CD4-positive, alpha-beta T cell treated with Interleukin-4 for 1 hour (primary cell): Measurements from ENCODE around the gene CHST1.

Experiments
- DNase-seq, 2 donors: peaks; one replicate each; pipeline ENCODE4 v3.0.0-alpha.2; 2020 to 2022

The CHST1 gene

DNA sequence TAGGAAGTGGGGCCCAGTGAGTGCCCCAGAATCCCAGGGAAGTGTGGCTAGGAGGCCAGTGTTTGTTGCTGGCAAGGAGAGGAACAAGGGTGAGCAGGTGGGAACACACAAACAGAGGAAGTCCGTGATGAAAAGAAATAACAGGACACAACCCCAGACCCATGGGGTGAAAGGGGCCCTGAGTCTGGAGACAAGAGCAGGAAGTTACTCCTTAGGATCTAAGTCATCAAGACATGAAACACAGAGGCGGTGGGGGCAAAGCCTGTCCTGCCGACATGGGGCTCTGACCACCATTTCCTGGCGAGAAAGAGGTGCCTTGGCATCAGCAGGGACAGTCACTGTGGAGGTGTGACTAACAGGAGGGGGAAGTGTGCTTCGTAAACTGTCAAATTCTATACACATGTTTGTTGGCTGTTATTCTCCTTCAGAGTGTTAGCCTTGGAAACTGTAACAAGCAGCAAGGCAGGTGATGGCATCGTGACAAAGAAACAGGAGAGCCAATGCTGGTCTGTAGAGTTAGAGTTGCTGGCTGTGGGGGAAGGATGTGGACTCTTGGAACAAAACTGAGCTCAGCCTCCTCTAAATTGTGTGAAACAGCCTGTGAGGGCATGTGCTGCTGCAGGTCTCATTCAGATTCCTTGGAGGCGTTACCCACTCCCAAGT, 21.7 kb downstream of the CHST1 start:
- DNase-seq, result no peak

- DNase-seq, result no peak
These were observed 23.5 kb downstream of the CHST1 start for GRCh38 chr11:45641961-45642360.

- no peak for DNase-seq
These were observed 27.4 kb downstream of the CHST1 start for GRCh38 chr11:45638051-45638450.

DNA sequence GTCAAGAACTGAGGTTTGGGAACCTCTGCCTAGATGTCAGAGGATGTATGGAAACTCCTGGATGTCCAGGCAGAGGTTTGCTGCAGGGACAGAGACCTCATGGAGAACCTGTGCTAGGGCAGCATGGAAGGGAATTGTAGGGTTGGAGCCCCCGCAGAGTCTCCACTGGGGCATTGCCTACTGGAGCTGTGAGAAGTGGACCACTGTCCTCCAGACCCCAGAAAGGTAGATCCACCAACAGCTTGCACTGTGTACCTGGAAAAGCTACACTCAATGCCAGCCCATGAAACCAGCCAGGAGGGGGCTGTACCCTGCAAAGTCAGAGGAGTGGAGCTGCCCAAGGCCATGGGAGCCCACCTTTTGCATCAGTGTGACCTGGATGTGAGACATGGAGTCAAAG, 29.5 kb downstream of the CHST1 start:
- no peak for DNase-seq

DNA sequence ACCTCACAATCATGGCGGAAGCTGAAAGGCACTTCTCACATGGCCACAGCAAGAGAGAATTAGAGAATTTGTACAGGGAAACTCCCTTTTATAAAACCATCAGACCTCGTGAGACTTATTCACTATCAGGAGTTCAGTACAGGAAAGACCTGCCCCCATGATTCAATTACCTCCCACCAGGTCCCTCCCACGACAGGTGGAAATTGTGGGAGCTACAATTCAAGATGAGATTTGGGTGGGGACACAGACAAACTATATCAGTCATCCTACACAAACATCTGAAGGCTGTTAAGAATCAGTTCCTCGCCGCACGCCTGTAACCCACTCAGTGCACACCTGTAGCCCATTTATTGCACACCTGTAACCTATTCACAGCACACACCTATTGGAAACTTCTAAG, 39.8 kb downstream of the CHST1 start:
- no peak for DNase-seq

DNA sequence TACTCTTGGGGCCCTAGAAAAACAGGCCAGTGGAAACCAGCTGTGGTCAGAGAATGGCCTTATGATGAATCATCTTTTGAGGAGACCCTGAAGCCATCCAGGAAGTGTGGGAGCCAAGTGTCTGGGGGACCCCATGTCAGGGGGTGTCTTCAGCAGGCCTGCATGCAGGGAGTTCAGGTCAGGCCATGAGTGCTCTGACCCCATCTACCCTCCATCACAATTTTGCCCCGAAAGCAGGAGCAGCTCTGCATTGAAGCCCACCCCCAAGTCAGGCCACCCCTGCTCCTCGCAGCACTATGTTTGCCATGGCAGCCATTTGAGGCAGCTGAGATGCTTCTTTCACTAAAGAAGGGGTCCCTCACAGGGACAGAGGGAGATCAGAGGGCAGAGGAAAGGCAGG, 41.3 kb downstream of the CHST1 start:
- DNase-seq, result no peak

GRCh38 chr11:45622861-45623260, 42.6 kb downstream of the CHST1 start:
- DNase-seq, result no peak

DNA sequence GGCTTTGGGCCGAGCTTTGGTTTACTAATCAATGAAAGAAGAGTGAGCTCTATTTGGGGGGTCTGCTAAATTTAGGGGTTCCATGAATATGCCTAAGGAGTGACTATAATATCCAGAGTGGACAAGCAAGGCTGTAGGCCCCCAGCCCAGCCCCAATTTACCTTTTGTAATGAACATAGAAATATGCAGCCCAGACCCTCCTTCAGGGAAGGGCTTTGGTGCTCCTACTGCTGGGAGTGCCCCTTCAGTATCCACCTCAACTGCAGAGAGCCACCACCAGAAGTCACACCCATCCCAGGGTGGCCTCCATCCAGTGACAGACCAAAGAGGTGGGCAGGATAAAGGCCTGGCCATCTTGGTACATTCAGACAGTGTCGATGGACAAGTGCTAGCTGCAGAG, 43.1 kb downstream of the CHST1 start:
- no peak for DNase-seq

DNA sequence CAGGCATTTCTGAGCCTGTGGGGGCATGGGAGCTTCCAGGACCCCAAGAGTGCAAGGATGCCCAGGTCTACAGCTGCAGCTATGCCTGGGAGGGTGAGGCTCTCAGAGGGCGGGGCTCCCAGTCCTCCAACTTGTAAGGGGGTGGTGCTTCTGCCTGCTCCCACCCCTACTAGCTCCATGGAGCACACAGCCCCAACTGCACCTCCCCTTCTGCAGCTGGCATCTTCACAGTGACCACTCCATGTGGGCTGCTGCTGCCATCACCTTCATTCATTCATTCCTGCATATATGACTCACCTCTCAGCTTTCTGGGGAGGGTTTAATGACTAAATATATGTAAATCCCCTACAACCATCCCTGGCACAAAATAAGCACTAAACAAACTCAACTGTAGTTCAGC, 43.8 kb downstream of the CHST1 start:
- no peak for DNase-seq

DNA sequence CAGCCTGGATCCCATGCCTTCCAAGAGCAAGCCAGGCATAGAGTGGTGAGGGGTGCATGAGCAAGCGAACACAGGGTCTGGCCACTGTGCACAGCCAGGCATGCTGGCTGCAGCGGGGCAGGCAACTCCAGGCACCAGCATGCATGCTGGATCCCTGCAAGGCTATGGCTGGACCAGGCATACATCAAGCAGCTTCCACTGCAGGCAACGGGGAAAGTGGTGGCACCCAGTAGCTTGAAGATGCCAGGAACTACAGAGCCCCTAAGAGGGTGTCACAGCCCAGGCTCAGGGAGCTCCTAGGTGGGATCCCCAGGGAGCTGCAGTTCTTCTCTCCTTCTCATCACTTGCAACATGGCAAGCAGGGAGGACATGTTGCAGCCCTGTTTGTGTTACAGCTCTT, 45.2 kb downstream of the CHST1 start:
- no peak for DNase-seq

DNA sequence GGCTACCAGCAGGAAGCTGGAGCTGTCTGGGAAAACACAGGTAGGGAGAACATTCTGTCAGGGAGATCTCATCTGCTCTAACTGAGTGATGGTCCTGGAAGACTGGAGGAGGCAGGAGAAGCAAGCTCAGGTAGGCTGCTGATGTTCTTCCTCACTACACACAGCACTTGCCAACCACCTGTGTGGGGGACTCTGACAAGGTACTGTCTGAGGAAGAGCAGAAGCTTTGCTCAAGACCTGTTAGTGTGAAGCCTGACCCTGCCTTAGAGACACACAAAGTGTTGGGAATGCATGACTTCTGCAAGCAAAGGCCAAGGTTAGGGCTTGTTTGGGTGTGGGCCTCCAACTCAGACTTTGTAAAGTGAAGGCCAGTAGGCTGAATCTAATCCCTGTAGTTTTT, 46.5 kb downstream of the CHST1 start:
- DNase-seq, result no peak

DNA sequence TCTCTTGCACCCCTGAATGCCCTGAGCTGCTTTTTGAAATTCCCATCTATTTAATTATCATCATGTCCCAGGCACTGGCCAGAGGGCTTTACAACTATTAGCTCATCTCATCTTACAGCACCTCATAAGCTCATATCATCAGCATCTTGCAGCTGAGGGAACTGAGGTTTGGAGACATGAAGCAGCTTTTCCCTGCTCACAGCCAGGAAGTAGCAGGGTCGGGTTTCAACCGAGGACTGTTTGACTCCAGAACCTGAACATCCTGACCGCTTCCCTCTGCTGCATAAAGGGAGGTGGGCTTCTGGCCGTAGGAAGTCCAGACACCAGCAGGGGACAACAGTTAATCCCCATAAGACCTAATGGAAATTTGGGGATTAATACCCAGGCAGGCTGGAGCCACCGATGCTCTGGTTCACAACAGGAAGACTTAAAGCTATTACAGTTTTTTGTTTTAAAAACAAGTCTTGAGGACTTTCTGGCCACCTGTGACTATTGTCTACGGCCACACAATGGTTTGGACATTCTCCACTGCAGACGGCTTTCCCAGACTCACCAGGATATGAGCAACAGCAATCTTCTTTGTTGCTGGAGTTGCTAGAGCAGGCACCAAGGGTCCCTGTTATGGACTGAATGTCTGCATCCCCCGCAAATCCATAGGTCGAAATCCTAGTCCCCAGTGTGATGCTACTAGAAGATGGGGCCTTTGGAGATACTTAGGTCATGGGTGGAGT, 47.4 kb downstream of the CHST1 start:
- DNase-seq, result no peak

- DNase-seq, result no peak
These were observed 48.4 kb downstream of the CHST1 start for GRCh38 chr11:45616802-45617549.

DNA sequence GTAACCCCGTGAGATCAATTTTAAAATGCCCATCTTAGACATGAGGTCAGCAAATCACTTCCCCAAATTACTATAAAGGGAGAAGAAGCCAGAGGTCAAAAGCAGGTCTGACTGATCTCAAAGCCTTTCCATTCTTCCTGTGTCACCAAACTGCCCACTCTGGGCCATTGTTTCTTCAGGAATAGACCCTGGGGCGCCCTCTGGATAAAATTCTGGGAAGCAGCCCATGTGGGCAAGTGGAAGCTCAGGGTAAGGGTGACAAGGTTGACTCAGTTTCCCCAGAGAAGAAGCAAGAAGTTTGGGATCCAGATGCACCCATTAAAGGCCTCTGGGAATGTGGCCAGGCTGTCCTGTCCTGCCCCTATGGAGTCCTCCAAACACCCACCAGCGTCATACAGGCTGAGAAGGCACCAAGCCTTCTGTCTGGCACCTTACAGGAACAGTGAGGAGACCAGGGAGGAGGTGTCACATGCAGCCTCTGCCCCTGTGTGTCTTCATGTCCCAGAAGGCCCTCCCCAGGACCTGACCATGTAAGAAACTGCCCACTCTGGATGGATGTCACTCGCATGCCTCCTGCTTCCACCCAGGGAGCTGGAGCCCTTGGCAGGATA, 50.1 kb downstream of the CHST1 start:
- no peak for DNase-seq

GRCh38 chr11:45614196-45614828, 51.1 kb downstream of the CHST1 start:
- no peak for DNase-seq

DNA sequence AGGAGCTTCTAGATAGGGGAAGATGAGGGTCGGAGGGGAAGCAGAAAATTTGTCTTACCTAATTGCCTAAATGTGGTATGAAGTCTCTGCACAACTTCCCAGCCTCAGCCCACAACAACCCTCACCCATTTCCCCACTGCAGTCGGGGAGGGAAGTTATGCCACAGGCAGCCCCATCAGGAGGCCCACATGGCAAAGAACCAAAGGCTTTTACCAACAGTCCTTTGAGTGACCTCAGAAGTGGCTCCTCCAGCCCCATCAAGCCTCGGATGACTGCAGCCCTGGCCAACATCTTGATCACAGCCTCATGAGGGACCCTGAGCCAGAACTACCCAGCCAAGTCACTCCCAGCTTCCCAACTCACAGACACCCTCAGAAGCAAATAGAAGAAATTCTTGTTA, 54.8 kb downstream of the CHST1 start:
- DNase-seq, result no peak

DNA sequence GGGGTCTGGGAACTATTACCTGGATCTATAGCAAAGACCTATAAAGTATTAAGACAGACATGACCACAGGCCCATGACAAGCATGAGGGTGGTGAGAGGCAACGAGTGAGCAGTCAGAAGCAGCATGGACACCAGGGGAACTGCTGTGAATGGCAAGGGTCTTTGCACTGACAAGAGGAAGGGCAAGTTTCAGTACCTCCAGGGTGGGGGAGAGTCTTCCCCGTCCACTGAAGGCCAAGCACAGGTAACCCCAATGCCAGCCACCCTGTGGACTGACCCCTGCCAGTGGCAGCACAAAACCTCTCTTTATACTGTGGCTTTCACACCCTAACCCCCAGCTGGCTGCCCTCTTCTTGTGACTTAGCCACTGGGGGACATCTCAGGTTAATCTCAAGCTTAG, 55.5 kb downstream of the CHST1 start:
- DNase-seq, result no peak

DNA sequence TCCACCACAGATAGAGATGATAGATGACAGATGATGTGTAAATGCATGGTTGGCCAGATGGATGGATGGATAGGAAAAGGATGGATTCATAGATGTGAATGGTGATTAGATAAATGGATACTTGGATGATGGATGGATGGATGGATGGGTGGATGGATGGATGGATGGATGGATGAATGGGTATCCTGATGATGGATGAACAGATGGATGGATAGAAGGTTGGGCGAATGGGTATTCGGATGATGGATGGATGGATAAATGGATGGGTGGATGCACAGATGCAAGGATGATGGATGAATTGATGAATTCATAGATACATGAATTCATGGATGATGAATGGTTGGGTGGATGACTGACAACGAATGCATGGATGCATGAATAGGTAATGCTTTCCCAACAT, 56.1 kb downstream of the CHST1 start:
- DNase-seq, result no peak

DNA sequence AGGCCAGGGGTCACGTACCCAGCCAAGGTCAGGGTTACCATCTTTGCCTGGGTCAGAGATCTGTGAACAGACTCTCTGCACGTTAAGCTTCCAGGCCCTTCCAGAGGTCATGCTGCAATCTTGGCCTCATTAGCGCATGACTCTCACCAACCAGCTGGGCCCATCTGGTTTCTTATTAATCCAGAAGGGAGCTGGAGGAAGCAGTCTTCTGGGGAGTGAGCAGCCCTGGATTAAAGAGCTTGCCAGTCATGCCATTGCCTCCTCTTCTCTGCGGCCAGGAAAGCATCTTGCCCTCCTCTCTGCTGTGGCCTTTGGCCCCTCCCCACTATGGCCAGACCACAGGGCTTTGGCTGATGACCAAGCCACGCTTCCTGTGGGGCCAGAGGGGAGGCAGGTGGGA, 57.4 kb downstream of the CHST1 start:
- no peak for DNase-seq

GRCh38 chr11:45606514-45607281, 58.7 kb downstream of the CHST1 start:
- DNase-seq, result no peak

DNA sequence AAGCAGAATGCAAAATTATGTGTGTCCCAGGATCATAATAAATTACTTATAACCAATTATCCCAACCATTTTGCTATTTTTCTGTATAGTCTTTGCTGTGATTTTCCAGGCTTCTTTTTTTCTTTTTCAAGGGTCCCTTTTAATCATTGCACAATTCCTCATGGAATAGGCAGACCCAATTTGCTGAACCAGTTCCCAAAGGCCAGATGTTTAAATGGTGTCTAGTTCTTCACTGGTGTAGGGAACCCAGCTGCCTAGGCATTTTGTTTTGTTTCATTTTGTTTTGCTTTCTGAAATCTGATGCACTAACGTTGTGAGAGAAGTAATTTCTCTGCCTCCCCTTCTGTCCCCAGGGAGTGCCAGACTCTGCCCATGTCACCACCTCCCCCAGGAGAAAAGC, 60.4 kb downstream of the CHST1 start:
- no peak for DNase-seq

GRCh38 chr11:45603946-45604682, 61.3 kb downstream of the CHST1 start:
- no peak for DNase-seq
